Measurements from ENCODE around the gene NAB2. TPM values are rescaled to one million over a fixed set of nuclear protein-coding genes. Genes with fewer than 3 reads are reported as not detected.
A peak's percentile ranks its signal among the peaks of the same experiment; 100 is the strongest.

The NAB2 gene, protein sequence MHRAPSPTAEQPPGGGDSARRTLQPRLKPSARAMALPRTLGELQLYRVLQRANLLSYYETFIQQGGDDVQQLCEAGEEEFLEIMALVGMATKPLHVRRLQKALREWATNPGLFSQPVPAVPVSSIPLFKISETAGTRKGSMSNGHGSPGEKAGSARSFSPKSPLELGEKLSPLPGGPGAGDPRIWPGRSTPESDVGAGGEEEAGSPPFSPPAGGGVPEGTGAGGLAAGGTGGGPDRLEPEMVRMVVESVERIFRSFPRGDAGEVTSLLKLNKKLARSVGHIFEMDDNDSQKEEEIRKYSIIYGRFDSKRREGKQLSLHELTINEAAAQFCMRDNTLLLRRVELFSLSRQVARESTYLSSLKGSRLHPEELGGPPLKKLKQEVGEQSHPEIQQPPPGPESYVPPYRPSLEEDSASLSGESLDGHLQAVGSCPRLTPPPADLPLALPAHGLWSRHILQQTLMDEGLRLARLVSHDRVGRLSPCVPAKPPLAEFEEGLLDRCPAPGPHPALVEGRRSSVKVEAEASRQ
- total RNA-seq: 10 to 100 TPM; 11.8 to 48.0 (median 16.1) TPM

DNA sequence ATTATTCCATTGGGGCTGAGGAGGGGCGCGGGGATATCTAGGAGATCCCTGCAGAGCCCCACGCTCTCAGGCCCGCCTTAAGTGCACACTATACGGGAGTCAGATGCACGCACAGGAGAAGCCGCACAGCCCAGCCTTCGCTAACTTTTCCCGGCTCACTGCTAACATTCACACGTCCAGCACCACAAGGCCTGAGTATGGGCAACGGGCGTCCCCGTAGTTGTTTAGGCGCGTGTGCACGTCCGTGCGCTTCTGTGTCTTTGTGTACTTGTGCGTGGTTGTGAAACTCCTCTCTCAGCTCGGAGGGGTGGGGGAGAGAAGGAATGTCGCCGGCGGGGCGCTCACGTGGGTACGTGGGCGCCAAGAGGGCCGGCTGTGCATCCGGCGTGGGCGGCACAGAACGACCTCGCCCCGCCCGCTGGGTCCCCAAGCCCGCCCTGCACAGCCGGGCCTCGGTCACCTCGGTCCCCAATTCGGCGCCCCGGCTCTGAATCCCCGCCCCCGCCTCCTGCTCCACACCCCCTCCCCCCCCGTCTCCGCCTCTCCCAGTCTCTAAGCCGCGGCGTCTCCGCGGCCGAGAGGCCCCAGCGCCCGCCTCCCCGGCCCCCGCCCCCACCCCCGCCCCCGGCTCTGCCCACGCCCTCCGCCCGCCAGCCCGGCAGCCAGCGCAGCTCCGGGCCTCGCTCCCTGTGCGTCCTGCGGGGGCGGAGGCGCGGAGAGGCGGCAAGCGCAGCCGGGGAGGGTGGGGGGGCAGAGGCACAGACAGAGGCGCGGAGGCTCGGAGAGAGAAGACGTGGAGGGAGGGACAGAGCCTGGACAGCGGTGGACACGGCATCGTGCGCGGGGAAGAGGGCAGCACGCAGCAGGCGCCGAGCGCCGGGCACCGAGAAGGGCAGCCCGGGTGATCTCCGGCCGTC lies at the start of gene NAB2:
NAB2 (plus strand) TSS at position 761 of the 917 bp plus-strand sequence. CDS start 158 bp downstream, outside the sequence.
- no peaks in the 10 kb centered on the region for H3K27me3 ChIP-seq
- H3K4me3 ChIP-seq (replicated peaks in 1 of 3): peak within 1 kb of the TSS; percentile 72 to 84 (median 80)
- DNase-seq: peak; percentile 98
- H3K36me3 ChIP-seq: peaks cover 13 to 14% of the 10 kb centered on the region in 2 donors
- WGBS, 2 donors: 0 to 1% methylated on average over 26 to 30 of the region's 91 CpGs
- intact Hi-C loops (cut with DNase I): no loop called here
- no peaks in the 10 kb centered on the region for H3K9me3 ChIP-seq
- TF ChIP-seq POLR2A (IDR thresholded peaks at IDR 0.05): peak; percentile 84 to 88
- TF ChIP-seq, protein P1, sequence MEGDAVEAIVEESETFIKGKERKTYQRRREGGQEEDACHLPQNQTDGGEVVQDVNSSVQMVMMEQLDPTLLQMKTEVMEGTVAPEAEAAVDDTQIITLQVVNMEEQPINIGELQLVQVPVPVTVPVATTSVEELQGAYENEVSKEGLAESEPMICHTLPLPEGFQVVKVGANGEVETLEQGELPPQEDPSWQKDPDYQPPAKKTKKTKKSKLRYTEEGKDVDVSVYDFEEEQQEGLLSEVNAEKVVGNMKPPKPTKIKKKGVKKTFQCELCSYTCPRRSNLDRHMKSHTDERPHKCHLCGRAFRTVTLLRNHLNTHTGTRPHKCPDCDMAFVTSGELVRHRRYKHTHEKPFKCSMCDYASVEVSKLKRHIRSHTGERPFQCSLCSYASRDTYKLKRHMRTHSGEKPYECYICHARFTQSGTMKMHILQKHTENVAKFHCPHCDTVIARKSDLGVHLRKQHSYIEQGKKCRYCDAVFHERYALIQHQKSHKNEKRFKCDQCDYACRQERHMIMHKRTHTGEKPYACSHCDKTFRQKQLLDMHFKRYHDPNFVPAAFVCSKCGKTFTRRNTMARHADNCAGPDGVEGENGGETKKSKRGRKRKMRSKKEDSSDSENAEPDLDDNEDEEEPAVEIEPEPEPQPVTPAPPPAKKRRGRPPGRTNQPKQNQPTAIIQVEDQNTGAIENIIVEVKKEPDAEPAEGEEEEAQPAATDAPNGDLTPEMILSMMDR (IDR thresholded peaks at IDR 0.05): no peak
- peaks cover 28 to 46% of the 10 kb centered on the region in 2 donors for H3K4me1 ChIP-seq
- H3K27ac ChIP-seq: peak within 1 kb of the TSS; percentile 98 to 100 (median 99)

DNA sequence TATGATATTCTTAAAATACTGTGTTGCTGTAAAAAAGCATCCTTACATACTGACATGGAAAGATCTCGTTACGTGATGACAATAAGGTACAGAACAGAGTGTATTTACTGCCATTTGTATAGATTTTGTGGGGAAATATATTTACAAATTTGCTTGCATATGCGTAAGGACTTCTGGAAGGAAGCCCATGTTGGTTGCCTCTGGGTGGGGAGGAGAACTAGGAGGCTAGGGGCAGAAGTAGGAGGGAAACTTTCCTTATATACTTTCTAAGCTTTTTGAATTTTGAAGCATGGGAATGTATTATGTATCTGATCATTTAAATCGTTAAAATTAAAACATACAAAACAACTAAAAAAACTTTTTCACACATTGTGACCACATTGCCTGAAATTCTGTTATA lies 48.7 kb upstream of the NAB2 start:
- DNase-seq: no peak
- Histone ChIP-seq H3K27ac (no peak overlapping the region), H3K9me3 (no peaks in the 10 kb centered on the region), H3K27me3 (no peaks in the 10 kb centered on the region), H3K4me3 (replicated peaks in 1 of 3) (no peak overlapping the region), H3K36me3 (no peaks in the 10 kb centered on the region), H3K4me1 (no peaks in the 10 kb centered on the region)
- TF ChIP-seq, protein P1 (IDR thresholded peaks at IDR 0.05): no peak
- TF ChIP-seq POLR2A (IDR thresholded peaks at IDR 0.05): no peak
- intact Hi-C loops (cut with DNase I): no loop called here
- 90 to 93% methylated on average over 4 of the region's 4 CpGs for WGBS, 2 donors

DNA sequence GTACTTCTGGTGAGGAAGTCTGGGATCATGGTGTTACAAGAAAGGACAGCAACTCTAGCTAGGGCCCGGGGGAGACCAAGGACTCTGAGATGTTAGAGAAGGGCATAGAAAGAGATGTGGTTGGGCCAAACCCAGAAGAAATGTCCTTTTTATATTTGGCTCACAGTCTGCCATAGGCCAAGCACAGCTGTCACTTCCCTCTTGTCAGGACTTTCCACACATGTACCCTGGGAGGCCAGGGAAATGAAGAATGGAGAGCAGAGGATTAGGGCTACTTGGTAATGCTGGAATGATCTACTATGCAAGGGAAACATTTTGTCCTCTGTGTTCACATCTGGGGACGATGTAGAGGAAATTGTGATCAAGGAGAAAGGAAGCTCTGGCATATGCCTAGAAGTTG lies 48.2 kb upstream of the NAB2 start:
- no peaks in the 10 kb centered on the region for H3K9me3 ChIP-seq
- no peak for DNase-seq
- TF ChIP-seq, protein P1 (IDR thresholded peaks at IDR 0.05): no peak
- TF ChIP-seq POLR2A (IDR thresholded peaks at IDR 0.05): no peak
- no peaks in the 10 kb centered on the region for H3K36me3 ChIP-seq
- no peaks in the 10 kb centered on the region for H3K27me3 ChIP-seq
- H3K4me1 ChIP-seq: no peaks in the 10 kb centered on the region
- H3K4me3 ChIP-seq (replicated peaks in 1 of 3): no peak overlapping the region
- intact Hi-C loops (cut with DNase I): no loop called here
- WGBS, 2 donors: 65 to 71% methylated on average over 2 of the region's 2 CpGs
- H3K27ac ChIP-seq: no peak overlapping the region

DNA sequence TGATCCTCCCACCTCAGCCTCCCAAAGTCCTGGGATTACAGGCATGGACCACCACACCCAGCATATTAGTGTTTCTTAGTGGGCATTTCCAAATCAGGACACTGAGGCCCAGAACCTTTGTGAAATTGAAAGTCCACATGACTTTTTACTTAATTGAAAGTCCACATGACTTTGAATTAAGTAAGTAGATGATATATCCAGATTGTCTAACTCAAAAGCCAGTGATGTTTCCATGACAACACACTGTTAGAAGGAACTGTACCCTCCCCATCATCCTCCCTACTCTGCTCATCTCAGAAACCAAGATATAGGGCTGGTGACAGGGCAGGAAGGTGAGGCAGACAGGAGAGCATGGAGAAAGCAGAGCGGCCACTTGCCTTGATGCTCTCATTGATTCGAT lies 46.2 kb upstream of the NAB2 start:
- 100% methylated on average over 2 of the region's 2 CpGs for WGBS, 2 donors
- Histone ChIP-seq H3K9me3 (no peaks in the 10 kb centered on the region), H3K27me3 (no peaks in the 10 kb centered on the region), H3K4me1 (no peaks in the 10 kb centered on the region), H3K27ac (no peak overlapping the region), H3K36me3 (no peaks in the 10 kb centered on the region), H3K4me3 (replicated peaks in 1 of 3) (no peak overlapping the region)
- no peak for TF ChIP-seq POLR2A (IDR thresholded peaks at IDR 0.05)
- TF ChIP-seq, protein P1 (IDR thresholded peaks at IDR 0.05): no peak
- intact Hi-C loops (cut with DNase I): no loop called here
- DNase-seq: no peak

Data from thyroid gland (tissue), 4 donors.